ENCODE data around the gene ARMH2.

GRCh38 chr6:24838081-24838480, 39.4 kb upstream of the ARMH2 start:
- no peak for TF ChIP-seq CTCF (IDR thresholded peaks at IDR 0.05)
- no peak for TF ChIP-seq POLR2A (IDR thresholded peaks at IDR 0.05)

Measured in esophagus squamous epithelium (tissue), 4 donors.